HG03460 (cell line): ENCODE data around the gene ZNF362.
"Not testable (repeated sequence)": the region's sequence is repeated elsewhere in the genome, so short reads cannot be mapped to it uniquely, and the experiment has no call there.

Experiments used
- ATAC-seq: cut with Tn5 transposase; IDR thresholded peaks from one replicate; pipeline ENCODE4 v1.9.1; 2021; ENCODE audit not compliant: unreplicated experiment

The ZNF362 gene, protein sequence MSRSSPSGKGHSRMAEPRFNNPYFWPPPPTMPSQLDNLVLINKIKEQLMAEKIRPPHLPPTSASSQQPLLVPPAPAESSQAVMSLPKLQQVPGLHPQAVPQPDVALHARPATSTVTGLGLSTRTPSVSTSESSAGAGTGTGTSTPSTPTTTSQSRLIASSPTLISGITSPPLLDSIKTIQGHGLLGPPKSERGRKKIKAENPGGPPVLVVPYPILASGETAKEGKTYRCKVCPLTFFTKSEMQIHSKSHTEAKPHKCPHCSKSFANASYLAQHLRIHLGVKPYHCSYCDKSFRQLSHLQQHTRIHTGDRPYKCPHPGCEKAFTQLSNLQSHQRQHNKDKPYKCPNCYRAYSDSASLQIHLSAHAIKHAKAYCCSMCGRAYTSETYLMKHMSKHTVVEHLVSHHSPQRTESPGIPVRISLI

DNA sequence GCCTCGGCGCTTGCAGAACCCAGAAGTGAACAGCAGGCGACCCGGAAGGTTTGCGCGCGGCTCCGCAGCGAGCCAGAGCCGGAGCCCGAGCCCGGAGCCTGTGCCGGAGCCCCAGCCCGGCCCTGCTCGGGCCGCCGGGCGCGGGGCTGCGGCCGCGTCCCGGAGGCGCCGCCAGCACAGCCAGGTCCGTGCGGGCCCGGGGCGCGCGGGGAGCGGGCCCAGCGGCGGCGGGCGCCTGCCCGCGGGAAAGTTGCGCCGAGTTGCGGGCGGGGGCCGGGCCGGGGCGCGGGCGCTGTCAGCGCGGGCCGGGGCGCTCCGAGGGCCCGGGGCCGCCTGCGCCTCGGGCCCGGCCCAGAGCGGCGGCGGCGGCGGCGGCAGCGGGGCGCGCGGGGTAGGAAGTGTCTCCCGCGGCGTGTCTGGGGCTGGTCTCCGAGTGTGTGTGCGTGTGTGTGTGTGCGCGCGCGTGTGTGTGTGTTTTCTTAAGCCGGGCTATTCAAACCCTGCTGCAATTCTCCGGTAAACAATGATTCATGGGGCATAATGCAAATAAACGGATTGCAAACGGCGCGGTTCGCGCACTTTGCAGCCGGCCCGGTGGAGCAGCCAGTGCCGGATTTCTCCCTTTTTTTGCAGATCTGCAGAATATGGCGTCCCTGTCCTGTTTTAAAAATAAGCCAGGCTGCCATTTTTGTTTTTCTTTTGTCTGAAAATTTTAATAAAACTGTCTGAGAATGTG lies at the start of gene ZNF362:
Gene ZNF362, plus strand, starts transcription at position 22 of the 736 bp plus-strand sequence. CDS start 14,083 bp downstream, outside the sequence.
- ATAC-seq = no peak

DNA sequence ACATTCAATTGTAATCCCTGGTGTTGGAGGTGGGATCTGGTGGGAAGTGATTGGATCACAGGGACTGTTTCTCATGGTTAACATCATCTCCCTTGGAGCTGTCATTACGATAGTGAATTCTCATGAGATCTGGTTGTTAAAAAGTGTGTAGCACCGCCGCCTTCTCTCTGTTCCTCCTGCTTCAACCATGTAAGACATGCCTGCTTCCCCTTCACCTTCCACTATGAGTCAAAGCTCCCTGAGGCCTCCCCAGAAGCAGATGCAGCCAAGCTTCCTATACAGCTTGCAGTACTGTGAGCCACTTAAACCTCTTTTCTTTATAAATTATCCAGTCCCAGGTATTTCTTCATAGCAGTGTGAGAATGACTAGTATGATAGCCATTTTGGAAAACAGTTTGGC lies 44.3 kb upstream of the ZNF362 start:
- no peak for ATAC-seq

DNA sequence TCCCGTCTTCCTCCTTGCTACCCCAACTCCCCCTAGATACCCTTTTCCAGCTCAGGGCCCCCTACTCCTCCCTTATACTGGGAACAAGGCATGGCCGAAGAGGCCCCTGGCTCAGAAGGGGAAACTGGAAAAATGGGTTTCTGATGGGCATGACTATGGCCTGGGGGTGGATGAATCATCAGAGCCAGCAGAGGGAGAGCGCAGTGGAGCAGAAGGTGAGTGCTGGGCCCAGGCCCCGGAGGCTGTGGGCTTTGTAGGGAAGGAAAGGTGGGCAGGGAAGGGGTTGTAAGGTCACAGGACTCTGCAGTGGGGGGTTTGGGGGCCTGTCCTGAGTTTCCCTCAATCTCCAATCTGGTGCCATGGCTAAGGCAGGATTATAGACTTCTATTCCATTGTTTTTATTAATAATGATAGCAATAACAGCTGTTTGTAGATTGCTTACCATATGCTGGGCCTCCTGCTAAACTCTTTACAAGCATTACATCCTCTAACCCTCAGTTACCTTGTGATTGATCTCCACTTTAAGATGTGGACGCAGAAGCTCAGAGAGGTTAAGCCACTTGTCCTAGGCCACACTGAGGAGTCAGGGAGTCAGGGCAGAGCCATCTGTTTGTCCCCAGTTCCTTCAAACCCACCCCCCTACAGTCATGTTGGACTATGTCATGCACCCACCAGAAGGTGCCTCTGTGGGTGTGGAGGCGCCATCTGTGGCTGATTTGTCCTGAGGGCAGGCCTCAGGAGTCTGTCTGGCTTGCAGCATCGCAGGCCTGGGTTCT lies 36.2 kb upstream of the ZNF362 start:
- ATAC-seq = no peak

DNA sequence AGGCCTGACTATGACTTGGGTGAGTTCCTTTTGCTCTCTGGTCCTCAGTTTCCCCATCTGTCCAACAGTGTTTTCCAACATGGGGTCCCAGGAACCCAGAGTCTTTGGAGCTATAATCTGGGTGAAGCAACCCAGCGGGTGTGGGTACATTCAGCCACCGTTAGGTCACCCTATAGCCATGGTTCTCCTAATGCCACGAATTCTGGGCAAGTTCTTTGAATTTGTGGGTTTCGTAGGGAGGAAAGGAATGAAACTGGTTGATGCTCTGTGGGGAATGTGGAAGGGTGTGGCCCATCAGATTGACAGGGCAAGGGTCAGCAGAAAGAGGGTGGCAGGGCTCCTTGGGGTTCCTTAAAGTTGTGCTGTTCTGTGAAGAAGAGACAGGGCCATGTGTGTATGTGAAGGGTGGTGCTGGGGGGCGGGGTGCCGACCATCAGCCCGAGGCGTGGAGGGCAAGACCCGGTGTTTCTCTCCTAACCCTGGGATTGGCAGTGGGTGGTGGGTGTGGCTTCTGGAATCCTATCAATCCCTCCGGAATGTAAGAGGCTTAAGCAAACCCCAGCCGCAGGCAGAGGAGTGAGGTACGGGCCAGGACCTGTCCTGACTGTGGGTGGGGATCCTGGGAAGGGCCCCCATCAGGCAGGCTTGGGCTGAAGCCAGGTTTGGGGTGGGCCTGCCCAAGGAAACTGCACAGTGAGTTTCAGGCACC lies 35.5 kb upstream of the ZNF362 start:
- no peak for ATAC-seq

DNA sequence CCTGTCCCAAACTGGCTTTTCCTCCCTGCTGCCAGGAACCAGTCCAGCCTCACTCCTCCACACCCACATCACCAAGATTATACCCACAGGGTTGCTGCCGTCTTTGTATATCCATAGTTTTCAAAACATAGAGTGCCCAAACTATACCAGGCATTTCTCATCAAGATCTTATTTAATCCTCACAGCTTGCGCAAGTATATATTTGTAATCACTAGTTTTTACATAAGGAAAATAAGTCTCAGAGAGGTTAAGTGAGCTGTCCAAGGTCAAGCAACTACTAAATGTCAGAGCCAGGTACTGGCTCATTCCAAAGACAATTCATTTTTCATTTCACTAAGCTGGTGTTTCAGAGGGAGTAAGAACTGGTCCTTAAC lies 34.9 kb upstream of the ZNF362 start:
- ATAC-seq = no peak

DNA sequence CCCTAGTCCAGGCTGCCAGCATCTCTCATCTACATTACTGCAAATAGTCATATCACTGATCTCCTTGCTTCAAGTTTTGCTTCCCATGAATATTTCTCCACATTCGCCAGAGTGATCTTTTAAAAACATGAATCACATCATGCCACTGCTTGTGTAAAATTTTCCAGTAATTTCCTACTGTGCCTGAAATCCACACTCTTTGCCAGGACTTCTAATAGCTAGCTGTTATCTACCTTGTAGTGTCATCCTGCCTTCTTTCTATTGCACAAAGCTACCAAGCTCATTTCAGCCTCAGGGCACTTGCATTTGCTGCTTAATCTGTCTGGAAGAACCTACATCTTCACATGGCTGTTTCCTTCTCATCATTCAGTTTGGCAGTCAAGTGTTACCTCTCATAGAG lies 33.9 kb upstream of the ZNF362 start:
- no peak for ATAC-seq

DNA sequence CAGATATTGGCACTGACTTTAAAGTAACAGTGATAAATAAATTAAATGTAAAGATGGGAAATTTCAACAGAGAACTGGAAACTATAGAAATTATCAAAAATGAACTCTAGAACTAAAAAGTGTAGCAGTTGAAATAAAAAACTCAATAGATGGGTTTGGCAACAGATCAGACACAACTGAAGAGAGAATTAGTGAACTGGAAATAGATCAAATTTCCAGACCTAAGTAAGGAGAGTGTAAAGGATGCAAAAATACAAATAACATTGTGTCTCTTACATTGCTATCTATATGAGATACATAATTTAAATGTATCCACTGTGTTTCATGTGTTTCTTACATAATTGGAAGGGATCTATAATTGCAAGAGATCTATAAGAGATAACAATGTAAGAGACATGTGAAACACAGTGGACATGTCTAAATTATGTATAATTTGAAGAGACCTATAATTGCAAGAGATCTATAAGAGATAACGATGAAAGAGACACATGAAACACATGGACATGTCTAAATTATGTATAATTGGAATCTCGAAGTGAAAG lies 32.1 kb upstream of the ZNF362 start:
- no peak for ATAC-seq

DNA sequence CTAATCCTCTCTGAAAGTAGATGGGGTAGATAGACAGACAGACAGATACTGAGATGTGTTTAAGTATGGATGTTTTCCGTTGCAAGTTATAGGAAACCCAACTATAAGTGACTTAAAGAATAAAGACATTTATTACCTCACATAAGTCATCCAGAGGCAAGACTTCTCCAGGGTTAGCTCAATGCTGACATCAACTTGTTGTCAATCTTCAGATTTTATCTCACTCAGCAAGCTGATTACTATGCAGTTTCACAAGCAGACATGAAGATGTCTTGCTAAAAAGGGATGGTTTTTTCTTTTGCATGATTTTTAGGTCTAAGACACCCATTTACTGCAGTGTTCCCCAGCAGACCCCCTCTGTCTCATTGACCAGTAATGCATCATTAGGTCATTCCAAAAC lies 30.7 kb upstream of the ZNF362 start:
- no peak for ATAC-seq

DNA sequence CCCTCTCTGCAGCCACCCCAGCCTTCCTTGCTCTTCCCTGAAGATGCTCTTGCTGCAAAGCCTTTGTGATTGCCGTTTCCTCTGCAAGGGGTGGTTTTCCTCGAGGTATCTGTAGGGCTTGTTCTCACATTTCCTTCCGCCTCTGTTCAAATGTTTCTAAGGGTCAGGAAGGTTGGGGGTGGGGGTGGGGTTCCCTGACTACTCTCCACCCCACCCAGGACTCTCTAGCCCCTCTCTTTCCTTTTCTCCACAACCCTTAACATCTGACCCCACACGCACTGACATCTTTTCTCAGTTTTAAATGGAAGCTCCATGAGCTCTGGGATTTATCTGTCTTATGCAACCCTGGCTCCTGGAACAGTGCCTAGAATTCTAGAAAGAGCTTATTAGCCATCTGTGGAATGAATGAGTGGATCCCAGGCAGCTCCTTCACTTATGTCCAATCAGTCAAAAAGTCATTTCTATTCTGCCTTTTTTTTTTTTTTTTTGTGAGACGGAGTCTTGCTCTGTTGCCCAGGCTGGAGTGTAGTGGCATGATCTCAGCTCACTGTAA lies 27.3 kb upstream of the ZNF362 start:
- no peak for ATAC-seq

DNA sequence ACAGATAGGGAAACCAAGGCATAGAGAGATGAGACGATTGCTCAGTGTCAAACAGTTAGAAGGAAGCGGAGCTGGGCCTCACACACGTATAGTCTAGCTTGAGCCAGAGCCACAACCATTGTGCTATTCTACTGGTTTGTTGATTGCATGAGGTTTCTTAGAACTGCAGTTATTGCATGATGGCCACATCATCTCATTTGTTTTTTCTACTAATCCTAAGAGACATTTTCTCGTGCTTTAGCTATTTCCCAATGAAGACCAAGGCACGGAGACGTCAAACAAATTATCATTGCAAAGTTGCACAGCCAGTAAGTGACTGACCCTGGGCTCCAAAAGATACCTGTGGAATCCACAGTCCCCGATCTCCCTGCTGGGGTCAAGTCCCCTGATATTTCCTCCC lies 25.1 kb upstream of the ZNF362 start:
- no peak for ATAC-seq

DNA sequence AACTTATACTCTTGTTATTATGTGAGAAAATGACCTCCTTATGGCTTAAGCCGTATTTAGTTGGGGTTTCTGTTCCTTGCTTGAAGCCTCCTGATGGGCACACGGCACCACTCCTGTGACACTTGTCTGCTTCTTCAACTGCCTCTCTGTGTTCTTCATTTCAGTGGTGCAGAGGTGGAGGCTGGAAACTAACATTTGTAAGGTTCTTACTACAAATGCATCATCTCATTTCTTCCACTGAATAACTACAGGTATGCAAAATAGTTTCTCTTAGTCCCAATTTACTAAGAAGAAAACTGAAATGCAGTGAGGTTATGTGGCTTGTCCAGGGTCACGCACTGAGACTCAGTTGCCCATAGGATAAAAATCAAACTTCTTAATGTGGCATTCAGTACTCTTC lies 23.6 kb upstream of the ZNF362 start:
- no peak for ATAC-seq

DNA sequence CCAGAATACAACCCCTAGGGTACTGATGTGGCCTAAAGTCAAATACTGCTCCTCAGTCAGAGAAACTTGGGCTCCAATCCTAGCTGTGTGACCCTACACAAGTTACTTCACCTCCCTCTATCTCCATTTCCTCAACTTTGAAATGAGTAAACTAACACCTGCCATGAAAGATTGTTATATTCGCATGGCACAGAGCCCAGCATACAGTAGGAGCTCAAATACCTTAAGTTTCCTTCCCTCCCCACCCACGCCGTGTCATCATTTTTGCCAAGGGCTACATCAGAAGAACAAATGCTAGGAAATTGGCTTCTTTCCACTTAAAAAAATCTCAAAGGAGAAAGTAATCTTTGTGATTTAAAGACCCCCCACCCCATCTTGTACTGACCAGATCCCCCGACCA lies 22.2 kb upstream of the ZNF362 start:
- no peak for ATAC-seq

DNA sequence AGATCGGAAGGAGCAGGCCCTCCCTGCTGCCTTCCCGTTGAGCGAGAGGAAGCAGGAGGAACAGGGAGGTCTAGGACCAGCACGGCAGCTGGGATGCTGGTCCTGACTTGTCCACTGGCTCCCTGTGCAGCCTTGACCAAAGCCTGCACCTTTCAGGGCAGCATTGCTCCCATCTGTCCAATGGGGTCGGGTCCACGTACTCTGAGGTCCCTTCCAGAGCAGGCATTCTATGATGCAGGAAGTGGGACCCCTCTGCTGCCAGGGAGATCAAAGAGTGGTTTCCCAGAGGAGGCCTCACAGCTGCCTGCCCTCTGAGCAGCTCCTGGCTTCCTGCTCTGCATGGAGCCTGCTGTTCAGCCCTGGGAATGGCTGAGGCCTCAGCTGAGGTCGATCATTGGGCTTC lies 21.7 kb upstream of the ZNF362 start:
- ATAC-seq = no peak

DNA sequence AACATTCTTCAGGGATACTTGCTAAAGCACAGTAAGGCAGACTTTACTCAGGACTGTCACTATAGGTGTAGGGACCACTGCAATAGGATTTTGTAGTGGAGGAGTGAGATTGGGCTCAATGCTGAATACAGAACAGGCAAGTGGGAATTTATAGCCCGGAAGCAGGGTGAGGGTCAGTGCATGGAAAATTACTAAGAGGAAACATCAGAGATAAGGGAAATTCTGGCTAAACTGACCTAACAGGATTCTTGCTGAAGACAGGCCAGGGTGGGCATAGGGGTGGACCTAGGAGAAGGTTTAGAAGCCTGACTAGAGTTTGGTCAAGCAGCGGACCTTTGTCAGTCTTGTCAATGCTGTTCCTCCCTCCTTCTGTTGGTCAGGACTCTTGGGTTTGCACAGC lies 20.8 kb upstream of the ZNF362 start:
- ATAC-seq = no peak

DNA sequence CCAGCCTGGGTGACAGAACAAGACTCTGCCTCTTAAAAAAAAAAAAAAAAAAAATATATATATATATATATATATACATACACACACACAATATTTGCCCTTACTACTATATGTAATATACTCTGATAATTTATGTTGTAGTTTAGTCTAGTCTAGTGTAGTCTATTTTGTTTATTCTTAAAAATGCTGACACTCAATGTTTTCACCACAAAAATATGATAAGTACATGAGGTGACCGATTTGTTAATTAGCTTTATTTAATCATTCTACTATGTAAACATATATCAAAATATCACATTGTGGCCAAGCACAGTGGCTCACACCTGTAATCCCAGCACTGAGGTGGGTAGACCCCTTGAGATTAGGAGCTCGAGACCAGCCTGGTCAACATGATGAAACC lies 19.8 kb upstream of the ZNF362 start:
- ATAC-seq = no peak

DNA sequence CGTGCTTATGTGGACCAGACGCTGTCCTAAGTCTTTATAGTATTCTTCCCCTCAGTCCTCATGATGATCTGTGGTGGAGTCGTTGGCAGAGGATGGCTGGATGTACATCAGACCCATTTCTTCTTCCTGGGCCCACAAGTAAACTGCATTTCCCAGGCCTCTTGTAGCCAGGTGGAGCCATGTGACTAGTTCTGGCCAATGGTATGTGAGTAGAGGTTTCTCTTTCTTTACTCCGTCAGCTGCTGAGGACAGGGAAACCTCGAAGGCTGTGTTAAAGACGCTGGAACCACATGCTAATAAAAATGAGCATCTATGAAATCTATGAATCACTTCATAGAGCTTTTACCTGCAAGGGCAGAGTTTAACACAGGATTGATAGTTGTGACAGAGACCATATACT lies 18.7 kb upstream of the ZNF362 start:
- no peak for ATAC-seq

DNA sequence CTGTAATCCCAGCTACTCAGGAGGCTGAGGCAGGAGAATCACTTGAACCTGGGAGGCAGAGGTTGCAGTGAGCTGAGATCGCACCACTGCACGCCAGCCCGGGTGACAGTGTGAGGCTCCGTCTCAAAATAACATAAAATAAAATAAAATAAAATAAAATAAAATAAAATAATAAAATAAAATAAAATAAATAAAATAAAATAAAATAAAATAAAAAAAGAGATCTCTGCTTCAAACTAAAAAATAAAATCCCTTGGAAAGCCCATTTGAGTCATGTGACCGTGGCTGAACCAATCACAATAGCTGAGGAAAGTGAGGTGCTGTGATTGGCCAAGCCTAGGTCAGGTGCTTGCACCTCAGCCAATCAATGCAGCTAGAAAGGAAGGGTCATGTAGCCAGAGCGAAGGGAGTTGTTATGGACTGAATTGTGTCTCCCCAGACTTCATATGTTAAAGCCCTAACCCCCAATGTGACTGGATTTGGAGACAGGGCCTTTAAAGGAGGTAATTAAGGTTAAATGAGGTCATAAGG lies 18.0 kb upstream of the ZNF362 start:
- not testable (repeated sequence) for ATAC-seq

DNA sequence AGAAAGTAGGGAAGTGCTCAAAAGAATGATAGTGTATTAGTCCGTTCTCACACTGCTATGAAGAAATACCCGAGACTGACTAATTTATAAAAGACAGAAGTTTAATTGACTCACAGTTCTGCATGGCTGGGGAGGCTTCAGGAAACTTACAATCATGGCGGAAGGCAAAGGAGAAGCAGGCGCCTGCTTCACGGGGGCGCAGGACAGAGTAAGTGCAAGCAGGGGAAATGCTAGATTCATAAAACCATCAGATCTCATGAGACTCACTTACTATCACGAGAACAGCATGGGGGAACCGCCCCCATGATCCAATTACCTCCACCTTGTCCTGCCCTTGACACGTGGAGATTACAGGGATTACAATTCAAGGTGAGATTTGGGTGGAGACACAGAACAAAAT lies 16.9 kb upstream of the ZNF362 start:
- ATAC-seq = not testable (repeated sequence)

DNA sequence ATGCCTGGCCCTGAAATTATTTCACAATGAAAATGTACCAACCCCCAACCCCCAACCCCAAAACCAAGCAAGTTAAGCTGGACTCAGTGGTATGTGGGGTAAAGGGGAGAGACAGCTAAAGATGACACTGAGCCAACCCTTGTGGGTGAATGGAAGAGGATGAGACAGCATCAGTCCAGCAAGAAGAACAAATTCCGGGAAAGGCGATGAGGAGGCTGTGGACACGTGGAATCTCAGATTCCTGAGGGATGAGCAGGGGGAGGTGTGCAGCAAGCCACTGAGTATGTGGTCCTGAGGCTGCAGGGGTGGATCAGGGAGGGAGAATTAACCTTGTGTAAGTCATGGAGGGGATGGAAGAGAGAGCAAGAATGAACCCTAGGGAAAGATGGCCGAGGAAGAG lies 14.4 kb upstream of the ZNF362 start:
- ATAC-seq = no peak

DNA sequence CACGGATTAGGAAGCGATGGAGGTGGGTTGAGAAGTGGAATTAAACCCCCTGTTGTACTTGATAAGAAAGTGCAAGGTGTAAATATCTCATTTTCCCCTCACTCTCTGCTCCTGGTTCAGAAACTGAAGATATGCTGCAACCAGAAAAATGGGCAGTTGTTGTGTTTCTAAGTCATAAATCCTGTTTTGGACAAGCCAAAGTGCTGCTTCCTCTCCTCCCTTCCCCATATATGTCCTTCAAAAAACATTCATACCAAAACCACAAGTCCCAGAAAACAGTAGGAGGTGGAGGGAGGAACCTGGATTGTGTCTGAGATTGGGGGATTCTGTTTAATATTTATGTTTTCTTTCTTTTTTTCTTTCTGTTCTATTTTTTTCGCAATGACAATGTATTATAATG lies 13.6 kb upstream of the ZNF362 start:
- ATAC-seq = no peak
